GM19328 (cell line): Measurements from ENCODE around the gene VLDLR.
A peak's percentile ranks its signal among the peaks of the same experiment; 100 is the strongest.

ENCODE experiments used
- ATAC-seq: cut with Tn5 transposase; IDR thresholded peaks from one replicate; pipeline ENCODE4 v1.9.1; 2021; ENCODE audit warnings: mild to moderate bottlenecking, moderate library complexity; ENCODE audit not compliant: unreplicated experiment

Gene VLDLR

DNA sequence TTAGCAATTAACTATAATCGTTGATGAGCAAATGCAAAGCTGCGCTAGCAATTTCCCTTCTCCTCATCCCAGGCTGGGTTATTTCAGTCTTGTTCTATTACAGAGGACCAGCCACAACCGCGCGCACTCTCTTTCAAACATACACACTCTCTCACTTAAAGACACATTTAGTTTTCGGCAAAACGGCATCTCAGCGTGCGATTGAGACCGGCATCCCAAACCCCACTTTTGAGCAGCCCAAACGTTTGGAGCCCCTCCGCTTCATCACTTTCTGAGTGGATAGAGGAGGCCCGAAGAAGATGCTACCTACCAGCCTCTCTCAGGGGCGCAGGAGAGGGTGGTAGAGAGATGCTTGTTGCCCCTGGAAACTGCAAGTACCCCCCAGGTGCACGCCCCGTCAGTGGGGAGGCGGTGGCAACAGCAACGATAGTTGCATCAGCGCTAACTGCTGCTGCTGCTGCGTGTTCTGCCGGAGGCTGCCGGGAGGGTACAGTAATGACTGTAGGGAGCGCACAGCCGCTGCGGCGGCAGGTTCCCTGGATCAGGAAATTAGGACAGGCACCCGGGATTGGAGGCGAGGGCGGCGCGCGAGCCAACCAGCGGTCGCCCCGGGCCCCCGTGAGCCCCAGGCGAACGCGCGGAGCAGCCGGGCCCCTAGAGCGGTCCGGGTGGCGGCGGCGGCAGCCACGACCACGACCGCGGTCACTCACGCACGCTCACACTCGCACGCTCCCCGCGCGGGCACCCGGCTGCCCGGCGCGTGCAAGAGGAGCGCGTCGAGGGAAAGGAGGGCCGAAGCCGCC is 467 bp upstream of the VLDLR start:
- ATAC-seq: no peak

DNA sequence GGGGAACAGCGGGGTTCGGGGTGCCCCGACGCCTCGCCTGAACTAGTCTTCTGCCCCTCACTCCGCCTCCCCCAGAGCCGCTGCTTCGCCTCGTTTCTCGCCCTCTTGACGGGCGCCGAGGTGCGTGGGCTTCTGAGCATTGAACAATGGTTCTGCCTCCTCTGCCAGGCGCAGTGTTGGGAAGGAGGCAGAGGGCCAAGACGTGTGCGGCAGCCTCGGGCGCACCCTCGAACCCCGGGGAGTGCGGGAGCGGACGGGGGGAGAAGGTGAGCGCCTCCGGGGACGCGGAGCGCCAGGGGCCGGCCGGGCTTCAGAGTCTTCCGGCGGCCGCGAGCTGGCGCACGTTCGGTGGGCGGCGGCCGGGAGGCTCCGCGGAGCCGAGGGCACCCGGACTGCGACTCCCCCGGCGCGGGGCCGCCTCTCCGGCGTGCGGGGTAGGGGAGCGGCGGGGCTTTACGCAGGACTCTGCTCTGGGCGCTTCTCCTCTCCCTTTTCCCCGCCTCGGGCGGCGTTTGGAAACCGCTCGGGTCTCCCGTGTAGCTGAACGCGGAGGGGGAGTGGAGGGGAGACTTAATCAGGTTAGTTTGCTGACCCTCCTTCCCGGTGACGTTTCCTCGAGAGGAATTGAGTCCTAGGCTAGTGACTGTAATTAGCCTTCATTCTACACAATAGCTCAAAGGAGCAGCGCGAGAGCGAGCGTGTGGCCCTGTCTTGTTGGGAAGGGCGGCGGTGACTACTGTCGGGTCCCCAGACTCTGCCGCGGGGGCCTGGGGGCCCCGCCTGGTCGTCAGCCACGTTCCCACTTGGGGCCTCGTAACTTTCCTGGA is 1.1 kb downstream of the VLDLR start:
- no peak for ATAC-seq

DNA sequence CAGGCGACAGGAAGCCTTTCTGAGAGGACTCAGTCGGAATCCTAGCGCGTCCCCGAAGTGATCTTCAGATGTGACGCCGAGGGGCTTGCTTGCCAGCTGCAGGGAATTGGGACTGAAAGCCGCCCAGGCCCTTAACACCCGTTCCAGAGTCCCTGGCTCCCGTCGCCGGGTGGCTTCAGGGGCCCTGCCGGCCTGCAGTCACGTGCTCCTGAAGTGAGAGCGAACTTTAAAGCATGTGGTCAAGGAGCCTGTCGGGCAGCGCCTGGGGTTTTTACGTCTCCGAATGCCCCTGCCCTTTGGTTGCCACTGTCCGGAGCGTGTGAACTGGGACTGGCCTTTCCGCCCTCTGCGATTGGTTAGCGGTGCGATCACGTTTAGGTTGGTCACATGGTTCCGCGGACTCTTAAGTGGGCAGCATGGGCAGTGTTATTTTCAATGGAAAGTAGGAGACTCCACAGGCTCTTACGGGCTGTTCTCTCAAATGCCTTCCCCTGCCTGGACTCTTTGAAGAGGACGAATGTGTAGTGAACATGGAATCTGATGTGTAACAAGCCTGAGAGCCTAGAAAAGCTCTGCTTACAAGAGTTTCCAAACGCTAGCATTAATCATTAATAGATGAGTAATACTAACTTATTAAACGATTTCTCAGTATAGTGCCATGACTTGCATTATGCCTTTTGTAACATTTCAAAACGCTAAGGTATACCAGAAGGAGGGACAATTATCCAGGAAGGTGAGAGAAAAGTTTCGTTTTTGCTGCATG is 1.9 kb downstream of the VLDLR start:
- ATAC-seq: no peak

DNA sequence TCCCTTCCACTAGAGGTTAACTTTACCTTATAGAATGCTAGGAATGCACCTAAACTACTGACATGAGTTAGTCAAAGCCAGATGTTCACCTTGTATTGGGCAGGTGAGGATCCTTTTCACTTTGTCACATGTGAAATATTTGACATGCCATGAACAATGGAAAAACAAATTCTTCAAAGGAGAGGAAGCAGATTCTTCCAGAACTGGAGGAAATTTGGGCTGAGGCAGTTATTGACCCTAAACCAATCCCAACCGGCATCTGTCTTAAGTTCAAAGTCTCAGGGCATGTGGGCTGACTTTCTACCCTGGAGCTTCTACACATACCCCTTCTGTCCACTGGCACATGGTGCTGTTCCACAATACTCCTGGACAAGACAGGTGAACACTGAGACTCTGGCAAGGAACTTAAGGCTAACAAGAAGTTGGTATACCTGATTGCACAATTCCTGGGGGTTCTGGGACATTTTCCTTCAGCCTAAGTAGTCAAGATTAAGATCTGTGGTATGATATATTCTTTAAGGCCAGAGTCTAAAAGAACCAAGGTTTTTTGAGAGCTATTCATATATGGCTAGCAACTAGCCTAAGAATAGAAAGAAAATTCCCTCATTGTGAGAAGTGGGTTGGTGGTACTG is 2.6 kb downstream of the VLDLR start:
- ATAC-seq: no peak

DNA sequence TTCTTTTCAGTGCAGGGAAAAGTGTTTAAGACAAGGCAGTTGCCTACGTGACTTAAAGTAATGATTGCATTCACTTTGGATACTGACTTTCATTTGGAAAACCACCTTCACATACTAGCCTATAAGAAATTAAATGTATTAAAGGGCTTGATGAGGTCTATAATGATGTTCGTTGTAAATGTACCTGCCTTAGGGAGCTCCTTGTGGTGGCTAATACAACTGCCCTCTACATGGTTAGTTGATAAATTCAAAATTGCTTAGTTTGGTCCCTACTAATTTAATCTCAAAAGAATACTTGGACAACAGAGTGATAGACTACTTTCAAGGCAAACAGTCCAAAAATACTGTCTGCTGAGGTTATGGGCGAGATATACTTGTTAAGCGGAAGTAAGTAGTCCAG is 3.8 kb downstream of the VLDLR start:
- no peak for ATAC-seq

DNA sequence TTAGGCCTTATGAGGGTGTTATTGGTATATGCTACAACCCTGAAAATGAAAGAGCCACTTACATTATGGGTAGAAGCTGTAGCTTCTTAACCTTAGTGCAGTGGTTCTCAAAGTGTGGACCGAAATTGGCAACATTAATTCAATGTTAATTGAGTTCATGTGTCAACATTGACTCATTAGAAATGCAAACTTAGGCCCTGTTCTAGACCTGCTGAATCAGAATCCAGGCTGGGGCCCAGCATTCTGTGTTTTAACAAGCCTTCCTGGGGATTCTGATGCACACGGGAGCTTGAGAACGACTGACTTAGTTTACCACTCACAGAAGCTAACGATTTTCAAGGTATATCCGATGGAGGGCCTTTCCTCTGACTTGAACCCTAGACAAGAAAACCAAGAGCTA is 7.3 kb downstream of the VLDLR start:
- ATAC-seq: no peak

DNA sequence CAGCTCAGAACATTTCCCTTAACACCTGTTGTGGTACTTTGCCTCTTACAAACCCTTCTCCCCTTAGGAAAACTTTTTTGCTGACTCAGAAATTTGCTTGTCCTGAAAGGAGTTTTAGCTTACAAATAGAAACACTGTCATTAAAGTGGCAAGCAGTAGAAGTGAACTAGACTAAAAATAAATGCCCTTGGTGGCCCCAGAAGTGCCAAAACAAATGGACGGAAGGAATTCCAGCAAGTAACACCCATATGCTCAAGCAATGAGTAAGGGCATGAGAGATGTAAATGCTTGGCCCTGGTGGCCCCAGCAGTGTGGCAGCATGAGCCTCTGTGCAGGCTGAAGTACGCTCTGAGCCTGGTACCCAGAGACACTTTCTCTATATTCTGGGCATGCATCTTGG is 8.6 kb downstream of the VLDLR start:
- ATAC-seq: no peak

DNA sequence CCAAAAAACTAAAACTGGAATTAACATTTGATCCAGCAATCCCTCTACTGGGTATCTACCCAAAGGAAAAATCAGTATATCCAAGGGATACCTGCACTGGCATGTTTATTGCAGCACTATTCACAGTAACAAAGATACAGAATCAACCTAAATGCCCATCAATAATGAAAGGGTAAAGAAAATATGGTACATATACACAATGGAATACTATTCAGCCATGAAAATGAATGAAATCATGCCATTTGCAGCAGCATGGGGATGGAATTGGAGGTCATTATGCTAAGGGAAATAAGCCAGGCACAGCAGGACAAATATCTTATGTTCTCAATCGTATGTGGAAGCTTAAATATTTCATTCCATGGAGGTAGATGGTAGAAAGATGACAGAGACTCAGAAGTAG is 9.7 kb downstream of the VLDLR start:
- no peak for ATAC-seq

DNA sequence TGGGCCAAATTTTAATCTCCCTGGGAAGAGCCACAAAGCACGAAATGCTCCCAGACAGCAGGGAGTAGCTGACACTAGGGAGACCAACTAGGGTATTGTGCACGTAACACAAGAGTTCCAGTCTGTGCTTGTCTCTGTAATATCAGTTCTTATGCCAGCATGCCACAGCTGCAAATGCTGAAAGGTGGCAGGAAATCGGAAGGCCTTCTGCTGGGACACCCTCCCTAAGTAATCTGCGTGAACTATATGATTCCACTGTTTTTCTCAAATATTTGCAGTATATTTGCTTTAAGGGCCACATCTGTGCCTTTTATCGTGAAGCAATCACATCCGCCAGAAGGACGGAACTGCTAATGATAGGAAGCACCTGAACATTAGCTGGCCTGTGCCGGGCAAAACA is 12.6 kb downstream of the VLDLR start:
- no peak for ATAC-seq

DNA sequence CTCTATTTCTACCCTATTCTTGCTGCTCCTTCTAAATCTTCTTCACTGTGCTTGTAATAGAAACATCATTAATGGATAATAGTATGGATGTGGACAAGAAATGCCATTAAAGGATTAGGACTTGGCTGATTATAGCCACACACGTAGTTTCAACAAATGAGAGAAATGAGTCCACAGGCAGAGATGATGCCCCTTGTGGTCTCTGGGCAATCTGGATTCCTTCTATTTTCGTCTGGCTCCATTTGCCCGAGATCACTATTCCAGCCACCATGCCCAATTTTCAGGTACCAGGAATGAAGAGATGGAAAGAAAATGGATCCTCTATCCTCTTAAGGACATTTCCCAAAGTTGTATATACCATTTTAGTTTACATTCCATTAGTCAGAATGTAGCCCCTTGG is 13.2 kb downstream of the VLDLR start:
- no peak for ATAC-seq

DNA sequence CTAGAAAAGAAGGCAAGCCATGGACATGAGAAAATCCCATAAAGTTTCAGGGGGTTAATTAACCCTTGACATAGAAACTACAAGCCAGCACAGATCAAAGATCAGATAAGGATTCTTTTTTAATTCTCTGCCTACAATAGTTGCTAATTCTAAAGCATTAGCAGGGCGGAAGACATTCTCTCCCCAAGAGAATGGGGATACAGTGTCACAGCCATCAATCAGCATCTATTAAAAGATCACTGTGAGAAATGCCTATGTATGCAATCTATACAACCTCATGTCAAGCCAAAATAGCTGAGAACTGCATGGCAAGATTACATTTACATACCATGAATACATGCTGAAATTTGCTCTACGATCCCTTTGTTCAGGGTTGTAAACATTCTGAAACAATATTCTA is 14.3 kb downstream of the VLDLR start:
- ATAC-seq: no peak

DNA sequence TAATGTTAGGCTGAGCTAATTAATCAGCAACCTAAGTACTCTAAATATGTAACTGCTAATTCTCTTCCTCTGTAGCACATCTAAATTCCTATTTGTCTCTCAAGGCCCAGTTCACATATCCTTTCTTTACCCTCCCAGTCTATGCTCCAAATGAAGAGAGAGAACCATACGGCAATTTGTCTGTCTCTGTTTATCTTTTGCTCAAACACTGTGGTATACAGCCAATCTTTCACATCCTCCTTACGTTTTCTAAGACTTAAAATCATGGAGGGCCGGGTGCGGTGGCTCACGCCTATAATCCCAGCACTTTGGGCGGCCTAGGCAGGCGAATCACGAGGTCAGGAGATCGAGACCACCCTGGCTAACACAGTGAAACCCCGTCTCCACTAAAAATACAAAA is 15.8 kb downstream of the VLDLR start:
- no peak for ATAC-seq

DNA sequence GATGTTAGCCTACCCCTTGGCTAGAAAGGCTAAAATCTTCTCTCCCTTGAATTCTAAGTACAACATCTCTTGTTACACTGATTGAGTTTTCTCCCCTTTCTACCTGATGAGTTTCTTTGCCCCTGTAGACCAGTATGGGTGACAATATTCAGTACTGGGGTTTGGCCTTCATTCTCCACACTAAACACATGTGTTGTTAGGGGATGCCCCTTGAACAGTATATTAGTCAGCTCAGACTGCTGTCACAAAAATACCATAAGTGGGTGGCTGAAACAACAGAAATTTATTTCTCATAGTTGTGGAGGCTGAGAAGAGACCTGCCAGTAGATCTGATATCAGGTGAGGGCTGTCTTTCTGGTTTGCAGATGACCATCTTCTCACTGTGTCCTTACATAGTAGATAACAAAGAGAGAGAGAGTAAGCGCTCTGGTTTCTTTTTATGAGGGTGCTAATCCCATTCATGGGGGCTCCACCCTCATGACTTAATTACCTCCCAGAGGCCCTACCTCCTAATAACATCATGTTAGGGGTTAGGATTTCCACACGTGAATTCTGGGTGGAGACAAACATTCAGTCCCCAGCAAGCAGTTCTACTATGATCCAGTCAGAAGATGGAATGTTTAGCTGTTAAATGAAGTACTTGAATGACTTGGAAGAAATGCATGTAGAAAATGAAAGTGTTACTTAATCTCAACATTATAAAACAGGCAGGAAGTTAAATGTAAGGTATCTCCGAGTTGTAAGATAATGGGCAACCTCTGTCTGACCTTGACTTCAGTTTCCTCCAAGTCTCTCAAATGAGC is 17.5 kb downstream of the VLDLR start:
- ATAC-seq: no peak

DNA sequence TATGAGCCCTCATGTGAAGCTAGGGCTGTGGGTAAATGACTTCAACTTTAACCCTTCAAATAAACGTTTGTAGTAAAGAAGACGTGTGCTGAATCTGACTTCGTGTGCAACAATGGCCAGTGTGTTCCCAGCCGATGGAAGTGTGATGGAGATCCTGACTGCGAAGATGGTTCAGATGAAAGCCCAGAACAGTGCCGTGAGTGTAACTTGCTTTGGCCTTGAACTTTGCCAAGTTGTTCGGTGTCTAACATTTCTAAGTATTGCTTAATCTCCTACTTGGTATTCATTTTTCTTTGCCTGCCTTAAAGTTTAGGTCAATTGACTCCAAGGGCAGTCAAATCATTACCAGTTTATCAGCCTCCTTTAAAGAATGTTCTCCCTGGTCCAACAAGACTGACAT is 18.2 kb downstream of the VLDLR start:
- no peak for ATAC-seq

DNA sequence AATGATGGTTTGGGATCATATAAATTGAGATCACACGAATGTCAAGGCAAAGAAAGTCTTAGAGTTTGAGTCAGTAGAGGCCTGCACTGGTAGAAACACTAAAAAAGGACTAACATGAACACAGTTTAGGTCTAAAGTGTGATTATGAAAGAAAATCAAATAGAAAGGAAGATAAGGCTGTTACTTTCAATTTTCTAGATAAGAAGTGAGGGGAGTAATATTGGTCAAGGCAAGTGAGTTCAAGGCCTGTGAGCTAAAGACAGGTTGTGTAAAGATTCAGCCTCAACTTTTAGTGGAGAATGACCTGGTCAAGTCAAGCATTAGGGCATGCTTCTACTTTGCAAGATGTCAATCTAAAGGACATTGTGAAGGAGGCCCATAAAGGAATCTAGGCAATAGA is 19.0 kb downstream of the VLDLR start:
- no peak for ATAC-seq

DNA sequence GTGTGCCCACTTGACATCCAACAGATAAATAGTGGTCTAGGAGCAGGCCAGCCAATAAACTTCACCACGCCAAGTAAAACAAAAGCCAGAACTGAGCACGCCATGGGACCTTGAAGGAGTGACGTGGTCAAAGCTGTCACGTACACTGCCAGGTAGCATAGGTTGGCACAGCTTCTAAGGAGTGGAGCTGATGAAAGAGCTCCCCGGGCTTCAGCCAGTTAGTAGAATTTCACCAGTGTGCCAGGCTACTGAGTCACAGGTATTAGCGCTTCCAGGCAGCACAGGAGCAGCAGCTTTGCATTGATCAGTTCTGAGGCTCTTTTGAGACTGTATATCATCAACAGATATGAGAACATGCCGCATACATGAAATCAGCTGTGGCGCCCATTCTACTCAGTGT is 19.4 kb downstream of the VLDLR start:
- no peak for ATAC-seq

DNA sequence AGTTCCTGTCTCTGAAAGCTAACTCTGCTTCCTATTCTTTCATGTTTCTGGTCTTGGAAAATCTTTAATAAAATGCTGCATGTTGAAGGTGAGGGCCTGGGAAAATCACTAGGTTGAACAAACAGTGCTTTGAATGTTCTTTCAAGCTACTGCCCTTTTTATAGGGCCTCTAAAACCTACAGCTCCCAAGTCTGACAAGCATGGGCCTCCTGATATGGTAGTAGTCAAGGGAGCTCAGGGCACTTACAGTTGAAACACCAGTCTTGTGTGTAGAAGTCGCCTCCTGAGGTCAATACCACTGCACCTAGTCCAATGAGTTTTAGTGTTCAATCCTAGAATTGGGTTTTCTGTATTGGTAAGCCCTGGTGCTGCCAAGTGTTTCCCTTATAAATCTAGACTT is 20.5 kb downstream of the VLDLR start:
- no peak for ATAC-seq

DNA sequence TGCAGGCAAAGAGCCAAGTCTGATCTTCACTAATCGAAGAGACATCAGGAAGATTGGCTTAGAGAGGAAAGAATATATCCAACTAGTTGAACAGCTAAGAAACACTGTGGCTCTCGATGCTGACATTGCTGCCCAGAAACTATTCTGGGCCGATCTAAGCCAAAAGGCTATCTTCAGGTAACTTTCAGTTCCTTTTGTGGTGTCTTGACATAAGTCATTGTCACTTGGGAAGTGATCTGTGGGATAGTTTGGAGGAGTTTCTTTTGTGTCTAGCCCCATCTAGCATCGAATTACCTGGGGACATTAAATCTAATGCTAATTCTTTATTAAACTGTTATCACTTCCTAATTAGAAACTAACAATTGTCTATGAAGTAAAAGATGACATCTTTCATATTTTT is 24.0 kb downstream of the VLDLR start:
- ATAC-seq: peak; percentile 76

DNA sequence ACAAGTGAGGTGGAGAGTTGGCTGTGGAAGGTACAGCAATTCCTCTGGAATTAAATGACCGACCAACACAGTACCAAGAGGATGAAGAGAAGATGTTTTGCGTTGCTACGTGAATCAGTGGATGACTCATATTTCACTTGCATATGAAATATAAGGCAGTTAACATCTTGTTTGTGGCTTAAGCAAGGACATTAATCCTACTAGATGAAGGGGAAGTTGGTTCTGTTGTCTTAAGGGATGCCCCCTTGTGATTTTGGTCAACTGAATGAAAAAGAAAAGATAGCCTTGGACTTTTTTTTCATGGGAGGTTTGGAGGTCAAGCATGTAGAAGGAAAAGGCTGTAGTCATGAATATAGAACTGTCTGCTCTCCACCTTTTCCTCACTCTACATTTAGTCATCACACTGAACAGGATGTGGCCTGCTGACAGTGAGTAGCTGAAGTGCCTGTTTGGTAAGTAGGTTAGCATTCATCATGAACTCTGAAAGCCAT is 33.9 kb downstream of the VLDLR start:
- ATAC-seq: no peak

DNA sequence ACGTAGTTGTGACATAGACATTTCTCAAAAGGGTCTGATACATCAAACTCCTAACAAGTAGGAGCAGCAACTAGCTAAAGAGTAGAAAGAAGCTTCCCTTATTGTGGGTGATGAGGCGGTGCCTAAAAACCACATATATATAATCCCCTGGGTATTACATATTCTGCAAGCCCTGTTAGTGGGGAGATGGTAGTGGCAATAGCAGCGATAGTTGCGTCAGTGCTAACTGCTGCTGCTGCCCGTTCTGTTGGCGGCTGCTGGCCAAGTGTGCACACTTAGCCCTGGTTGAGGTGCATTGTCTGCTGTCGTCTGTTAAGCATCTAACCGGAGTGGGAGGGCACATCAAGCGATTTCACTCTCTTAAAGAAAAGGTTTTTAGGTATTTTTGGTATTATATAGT is 35.8 kb downstream of the VLDLR start:
- no peak for ATAC-seq
